Dedifferentiated amniotic fluid mesenchymal stem cell (primary cell): ENCODE results near the gene NMRK2.
"Not testable (repeated sequence)": the region's sequence is repeated elsewhere in the genome, so short reads cannot be mapped to it uniquely, and the experiment has no call there.

Experiments
- DNase-seq: peaks from one replicate; pipeline ENCODE4 v3.0.0-alpha.2; 2016; ENCODE audit errors: extremely low spot score

NMRK2 gene

DNA sequence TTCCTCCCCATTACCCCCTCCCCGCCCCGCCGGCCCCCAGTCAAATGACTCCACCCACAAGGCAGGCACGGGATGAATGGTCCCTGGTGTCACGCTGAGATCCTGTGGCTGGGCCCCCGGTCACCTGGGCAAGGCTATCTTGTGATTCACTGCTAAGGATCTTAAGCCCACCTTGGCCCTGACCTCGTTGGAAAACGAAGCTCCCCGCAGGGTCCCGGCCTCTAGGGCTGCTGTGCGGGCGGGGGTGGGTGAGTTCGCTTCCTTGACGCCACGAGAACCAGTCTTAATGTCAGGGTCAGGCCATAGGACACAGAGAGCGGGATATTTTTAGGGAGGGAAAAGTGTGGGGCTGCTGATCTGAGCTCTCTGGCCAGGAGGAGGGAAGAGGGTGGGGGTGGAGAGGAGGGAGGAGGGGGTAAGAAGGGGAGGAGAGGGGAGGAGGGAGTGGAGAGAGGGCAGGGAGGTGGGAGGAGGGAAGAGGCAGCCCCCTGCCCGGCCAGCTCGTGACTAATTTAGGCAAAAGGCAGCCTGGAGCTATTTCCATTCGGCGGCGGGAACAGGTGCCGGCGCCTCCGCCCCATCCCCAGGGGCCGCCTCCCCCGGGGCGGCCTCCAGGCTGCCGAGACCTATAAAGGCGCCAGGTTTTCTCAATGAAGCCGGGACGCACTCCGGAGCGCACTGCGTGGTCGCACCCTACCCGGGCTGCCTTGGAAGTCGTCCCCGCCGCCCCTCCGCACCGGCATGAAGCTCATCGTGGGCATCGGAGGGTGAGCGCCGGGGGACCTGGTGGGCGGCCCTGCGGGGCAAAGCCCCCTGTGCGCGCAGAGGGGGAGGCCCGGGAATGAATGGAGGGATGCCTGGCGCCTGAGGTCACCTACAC is at the start of gene NMRK2:
Gene NMRK2 (plus strand): TSS at position 139 of the 880 bp plus-strand sequence. CDS start 603 bp downstream, at position 742.
- DNase-seq = no peak

- DNase-seq = no peak
These were observed 42.3 kb upstream of the NMRK2 start for GRCh38 chr19:3890591-3890990.

- no peak for DNase-seq
These were observed 39.2 kb upstream of the NMRK2 start for GRCh38 chr19:3893509-3894179.

DNA sequence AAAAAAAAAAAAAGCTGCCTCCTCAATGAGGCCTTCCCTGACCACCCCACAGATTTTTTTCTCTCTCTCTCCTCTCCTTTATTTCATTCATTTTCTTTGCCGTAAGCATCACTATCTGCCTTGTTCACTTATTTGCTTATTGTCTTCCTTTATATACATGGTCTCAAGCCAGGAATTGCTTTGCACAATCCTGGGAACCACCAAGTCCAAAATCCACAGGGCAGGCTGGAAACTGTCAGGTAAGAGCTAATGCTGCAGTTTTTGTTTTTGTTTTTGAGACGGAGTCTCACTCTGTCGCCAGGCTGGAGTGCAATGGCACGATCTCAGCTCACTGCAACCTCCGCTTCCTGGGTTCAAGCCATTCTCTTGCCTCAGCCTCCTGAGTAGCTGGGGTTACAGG is 37.9 kb upstream of the NMRK2 start:
- not testable (repeated sequence) for DNase-seq

- DNase-seq = no peak
These were observed 37.1 kb upstream of the NMRK2 start for GRCh38 chr19:3895788-3896187.

DNA sequence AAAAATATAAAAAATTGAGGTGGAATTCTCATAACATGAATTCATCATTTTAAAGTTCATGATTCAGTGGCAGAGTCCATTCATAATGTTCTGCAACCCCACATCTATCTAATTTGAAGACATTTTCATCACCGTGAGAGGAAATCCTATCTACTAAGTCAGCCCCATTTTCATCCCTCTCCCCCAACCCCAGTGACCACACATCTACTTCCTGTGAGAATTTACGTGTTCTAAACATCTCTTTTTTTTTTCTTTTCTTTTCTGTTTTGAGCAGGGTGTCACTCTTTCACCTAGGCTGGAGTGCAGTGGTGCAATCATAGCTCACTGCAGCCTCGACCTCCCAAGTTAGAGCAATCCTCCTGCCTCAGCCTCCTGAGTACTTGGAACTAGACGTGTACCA is 34.9 kb upstream of the NMRK2 start:
- no peak for DNase-seq

DNA sequence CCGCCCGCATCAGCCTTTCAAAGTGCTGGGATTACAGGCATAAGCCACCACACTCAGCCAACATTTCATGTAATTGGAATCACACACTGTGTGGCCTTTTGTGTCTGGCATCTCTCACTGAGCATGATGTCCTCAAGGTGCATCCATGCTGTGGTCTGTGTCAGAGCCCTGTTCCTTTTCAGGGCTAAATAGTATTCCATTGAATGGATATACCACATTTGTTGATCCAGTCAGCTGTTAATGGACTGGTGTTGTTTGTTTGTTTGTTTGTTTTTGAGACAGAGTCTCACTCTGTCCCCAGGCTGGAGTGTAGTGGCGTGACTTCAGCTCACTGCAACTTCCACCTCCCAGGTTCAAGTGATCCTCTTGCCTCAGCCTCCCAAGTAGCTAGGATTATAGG is 34.4 kb upstream of the NMRK2 start:
- no peak for DNase-seq

DNA sequence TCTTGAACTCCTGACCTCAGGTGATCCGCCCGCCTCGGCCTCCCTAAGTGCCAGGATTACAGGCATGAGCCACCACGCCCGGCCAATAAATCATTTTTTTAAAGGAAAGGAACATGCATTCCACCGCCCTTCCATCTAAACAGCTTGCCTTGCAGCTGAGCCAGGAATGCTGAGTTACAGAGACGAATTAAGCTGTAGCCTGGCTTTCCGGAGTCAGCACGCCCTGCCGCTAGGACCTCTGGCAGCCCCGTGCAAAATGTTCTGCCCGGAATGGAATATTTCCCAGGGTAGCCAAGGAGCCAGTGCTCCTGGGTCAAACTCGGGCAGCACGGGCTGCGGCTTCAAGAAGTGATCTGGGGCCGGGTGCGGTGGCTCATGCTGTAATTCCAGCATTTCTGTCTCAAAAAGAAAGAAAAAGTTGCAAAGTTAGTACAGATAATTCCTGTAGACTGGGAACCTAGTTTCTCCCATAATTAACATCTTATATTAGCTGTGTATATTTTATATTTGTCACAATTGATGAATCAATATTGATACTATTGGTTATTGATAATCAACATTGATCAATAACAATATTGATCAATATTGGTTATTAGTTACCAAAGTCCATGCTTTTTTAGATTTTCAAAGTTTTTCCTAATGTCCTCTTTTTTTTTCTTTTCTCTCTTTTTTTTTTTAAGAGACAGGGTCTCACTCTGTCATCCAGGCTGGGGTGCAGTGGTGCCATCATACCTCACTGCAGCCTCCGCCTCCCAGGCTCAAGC is 33.2 kb upstream of the NMRK2 start:
- no peak for DNase-seq

- DNase-seq = no peak
These were observed 30.4 kb upstream of the NMRK2 start for GRCh38 chr19:3902317-3902973.

- DNase-seq = no peak
These were observed 28.6 kb upstream of the NMRK2 start for GRCh38 chr19:3904233-3904632.

GRCh38 chr19:3907626-3908265 is 25.1 kb upstream of the NMRK2 start:
- DNase-seq = no peak

DNA sequence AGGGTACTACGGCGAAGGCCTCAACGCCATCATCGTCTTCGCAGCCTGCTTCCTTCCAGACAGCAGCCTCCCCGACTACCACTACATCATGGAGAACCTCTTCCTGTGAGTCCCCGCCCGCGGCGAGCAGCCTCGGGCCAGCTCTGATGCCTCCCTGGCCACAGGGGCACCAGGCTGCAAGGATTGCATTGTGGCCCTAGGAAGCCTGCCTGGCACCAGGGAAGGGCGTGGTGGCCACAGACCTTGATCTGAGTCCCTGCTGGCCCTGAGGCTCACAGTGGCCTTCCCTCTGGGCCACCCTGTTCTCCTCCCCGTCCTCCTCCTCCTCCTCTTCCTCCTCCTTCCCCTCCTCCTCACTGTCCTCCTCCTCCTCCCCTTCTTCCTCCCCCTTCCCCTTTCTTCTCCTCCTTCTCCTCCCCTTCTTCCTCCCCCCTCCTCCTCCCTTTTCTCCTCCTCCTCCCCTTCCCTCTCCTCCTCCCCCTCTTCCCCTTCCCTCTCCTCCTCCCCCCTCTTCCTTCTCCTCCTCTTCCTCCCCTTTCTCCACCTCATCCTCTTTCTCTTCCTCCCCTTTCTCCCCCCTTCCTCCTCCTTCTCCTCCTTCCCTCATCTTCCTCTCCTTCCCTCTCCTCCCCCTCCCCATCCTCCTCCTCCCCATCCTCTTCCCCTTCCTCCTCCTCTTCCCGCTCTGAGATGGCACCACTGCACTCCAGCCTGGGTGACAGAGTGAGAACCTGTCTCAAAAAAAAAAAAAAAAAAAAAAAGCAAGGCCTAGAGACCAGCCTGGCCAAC is 24.4 kb upstream of the NMRK2 start:
- no peak for DNase-seq

DNA sequence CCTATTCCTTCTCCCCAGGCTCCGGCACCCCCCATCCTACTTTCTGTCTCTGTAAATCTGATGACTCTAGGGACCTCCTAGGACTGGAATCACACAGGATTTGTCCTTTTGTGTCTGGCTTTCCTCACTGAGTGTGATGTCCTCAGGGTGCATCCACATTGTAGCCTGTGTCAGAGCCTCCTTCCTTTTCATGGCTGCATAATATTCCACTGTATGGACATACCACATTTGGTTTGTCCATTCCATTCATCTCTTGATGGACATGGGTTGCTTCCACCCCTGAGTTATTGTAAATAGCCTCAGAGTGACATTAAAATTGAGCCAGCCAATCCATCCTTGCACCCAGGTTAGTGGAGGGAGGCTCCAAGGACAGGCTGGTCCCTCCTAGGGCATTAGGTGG is 22.8 kb upstream of the NMRK2 start:
- no peak for DNase-seq

GRCh38 chr19:3914199-3914598 is 18.7 kb upstream of the NMRK2 start:
- no peak for DNase-seq

DNA sequence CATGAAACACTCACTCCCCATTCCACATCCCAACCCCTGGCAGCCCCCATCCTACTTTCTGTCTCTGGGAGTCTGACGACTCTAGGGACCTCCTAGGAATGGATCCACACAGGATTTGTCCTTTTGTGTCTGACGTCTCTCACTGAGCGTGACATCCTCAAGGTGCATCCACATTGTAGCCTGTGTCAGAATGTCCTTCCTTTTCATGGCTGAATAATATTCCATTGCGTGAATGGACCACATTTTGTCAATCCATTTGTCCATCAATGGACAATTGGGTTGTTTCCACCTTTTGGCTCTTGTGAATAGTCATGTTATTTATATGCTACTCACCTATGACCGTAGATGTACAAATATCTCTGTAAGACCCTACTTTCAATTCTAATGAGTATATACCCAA is 16.8 kb upstream of the NMRK2 start:
- DNase-seq = no peak

DNA sequence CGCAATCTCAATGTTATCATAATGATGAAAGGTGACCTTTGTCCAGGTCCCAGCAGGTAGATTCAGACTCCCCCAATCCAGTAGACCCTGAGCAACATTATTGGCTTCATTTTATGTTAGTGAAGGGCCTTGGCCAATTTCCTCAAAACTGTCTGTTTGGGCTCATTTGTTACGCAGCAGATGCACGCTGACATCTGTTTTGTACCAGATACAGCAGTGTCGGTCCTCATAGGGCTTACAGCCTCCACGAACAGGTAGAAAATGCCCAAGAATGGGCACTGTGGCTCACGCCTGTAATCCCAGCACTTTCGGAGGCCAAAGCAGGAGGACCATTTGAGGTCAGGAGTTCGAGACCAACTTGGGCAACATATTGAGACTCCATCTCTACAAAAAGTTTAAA is 13.1 kb upstream of the NMRK2 start:
- DNase-seq = no peak

DNA sequence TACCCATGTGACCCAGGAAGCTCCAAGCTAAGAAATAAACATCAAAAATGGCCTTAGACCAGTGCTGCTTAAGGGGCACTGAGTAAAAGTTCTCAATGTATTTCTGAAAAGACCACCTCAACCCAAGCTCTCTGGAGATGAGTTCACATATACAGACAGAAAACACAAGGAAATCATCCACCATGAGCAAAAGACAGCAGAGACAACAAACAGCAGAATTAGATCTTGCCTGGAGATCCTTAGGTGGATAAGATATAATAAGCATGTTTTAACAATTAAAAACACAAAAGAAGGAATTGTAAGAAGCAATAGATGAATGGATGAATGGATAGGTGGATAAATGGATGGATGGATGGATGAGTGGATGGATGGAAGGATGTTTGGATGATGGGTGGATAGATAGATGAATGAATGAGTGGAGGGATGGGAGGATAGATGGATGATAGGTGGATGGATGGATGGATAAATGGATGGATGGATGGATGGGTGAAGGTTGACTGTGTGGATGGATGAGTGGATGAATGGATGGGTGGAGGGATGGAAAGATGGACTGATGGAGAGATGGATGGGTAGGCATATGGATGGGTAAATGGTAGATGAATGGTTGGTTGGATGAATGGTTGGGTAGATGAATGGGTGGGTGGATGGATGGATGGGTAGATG is 9.6 kb upstream of the NMRK2 start:
- DNase-seq = no peak

- no peak for DNase-seq
These were observed 9.0 kb upstream of the NMRK2 start for GRCh38 chr19:3923912-3924311.

DNA sequence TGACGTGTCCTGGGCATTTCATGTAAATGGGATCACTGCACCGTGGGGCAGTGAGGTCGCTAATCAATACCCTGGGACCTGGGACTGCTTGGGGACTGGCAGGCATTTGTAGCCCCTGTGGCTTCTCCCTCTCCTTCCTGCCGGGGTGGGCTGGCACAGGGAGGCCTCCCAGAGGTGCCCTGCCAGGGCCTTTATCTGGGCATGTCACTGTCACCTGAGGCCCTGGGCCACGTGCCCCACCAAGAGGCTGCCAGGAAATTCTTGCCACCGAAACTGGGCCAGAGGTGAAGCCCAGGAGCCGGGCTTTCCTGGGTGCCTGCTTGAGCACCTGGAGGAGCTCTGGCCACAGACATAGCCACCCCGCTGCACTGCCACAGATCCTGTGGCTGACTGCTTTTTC is 1.8 kb upstream of the NMRK2 start:
- no peak for DNase-seq
